ENCODE data around the gene IL12RB2. TPM values are rescaled to one million over a fixed set of nuclear protein-coding genes. Genes with fewer than 3 reads are reported as not detected.

Gene IL12RB2
- total and polyA plus RNA-seq, 2 of the 13 experiments (the other 11 are each of a cell fraction or from before 2014, with no cell fraction given) = not detected

GRCh38 chr1:67429011-67429527, 121.4 kb downstream of the IL12RB2 start (continued):
- TF ChIP-seq PRPF4 (IDR thresholded peaks at IDR 0.05; ENCODE audit: low read depth, low read length, poor library complexity, severe bottlenecking) = no peak
- TF ChIP-seq CBX2 (IDR thresholded peaks at IDR 0.05; ENCODE audit: low read depth, low read length) = no peak
- no peak for TF ChIP-seq CBX2 (CRISPR knock-in tag; IDR thresholded peaks at IDR 0.05; ENCODE audit: low read depth)
- TF ChIP-seq ZFP1 (CRISPR knock-in tag; IDR thresholded peaks at IDR 0.05) = no peak
- no peak for TF ChIP-seq SALL1 (CRISPR knock-in tag; IDR thresholded peaks at IDR 0.05)
- TF ChIP-seq ATF4 (CRISPR knock-in tag; IDR thresholded peaks at IDR 0.05) = 0 out of 4 replicates have a peak, but pooled peaks of 1 of the 2 experiments have one; percentile 20
- TF ChIP-seq ZNF230 (CRISPR knock-in tag; IDR thresholded peaks at IDR 0.05) = no peak
- TF ChIP-seq MAX (IDR thresholded peaks at IDR 0.05) = peak; percentile 73
- no peak for TF ChIP-seq FOSL1 (CRISPR knock-in tag; IDR thresholded peaks at IDR 0.05; ENCODE audit: borderline replicate concordance)
- TF ChIP-seq SOX13 (IDR thresholded peaks at IDR 0.05) = no peak
- no peak for TF ChIP-seq SOX13 (CRISPR knock-in tag; conservative IDR thresholded peaks at IDR 0.05 in 1 of 2, IDR thresholded peaks at IDR 0.05 in 1 of 2)
- TF ChIP-seq ZNF616 (CRISPR knock-in tag; IDR thresholded peaks at IDR 0.05; ENCODE audit: low read depth) = peak; percentile 24; the same call in 1 of the 2 replicates
- no peak for TF ChIP-seq TRIM22 (IDR thresholded peaks at IDR 0.05)
- no peak for TF ChIP-seq KAT7 (CRISPR knock-in tag; IDR thresholded peaks at IDR 0.05; ENCODE audit: borderline replicate concordance)
- TF ChIP-seq ZNF703 (CRISPR knock-in tag; IDR thresholded peaks at IDR 0.05; ENCODE audit: borderline replicate concordance) = no peak
- no peak for TF ChIP-seq PATZ1 (CRISPR knock-in tag; IDR thresholded peaks at IDR 0.05)
- no peak for TF ChIP-seq ZZZ3 (CRISPR knock-in tag; IDR thresholded peaks at IDR 0.05; ENCODE audit: borderline replicate concordance)
- no peak for TF ChIP-seq FOXO1 (CRISPR knock-in tag; IDR thresholded peaks at IDR 0.05)
- TF ChIP-seq JUNB (CRISPR knock-in tag; IDR thresholded peaks at IDR 0.05; ENCODE audit: borderline replicate concordance) = no peak
- peak in 1 of 2 experiments; percentile 33; a peak in 1 of 4 replicates for TF ChIP-seq POLR2A (IDR thresholded peaks at IDR 0.05; ENCODE audit: insufficient read depth in 1 of 2, low read depth in 2 of 2, low read length in 2 of 2)
- no peak for TF ChIP-seq ZNF207 (IDR thresholded peaks at IDR 0.05; ENCODE audit: borderline replicate concordance)
- TF ChIP-seq AGO2 (optimal IDR thresholded peaks at IDR 0.05; ENCODE audit: low read depth, low read length) = no peak
- TF ChIP-seq SRSF4 (IDR thresholded peaks at IDR 0.05; ENCODE audit: low read depth, low read length, poor library complexity, severe bottlenecking) = no peak
- peak; percentile 80 for TF ChIP-seq TGIF2 (CRISPR knock-in tag; IDR thresholded peaks at IDR 0.05)
- TF ChIP-seq ZFP37 (CRISPR knock-in tag; IDR thresholded peaks at IDR 0.05; ENCODE audit: borderline replicate concordance) = no peak
- TF ChIP-seq ZNF337 (CRISPR knock-in tag; IDR thresholded peaks at IDR 0.05; ENCODE audit: borderline replicate concordance, low read depth) = no peak
- peak; percentile 37; the same call in 1 of the 2 replicates for TF ChIP-seq SIN3B (IDR thresholded peaks at IDR 0.05; ENCODE audit: low read length)
- no peak for TF ChIP-seq NFATC3 (CRISPR knock-in tag; IDR thresholded peaks at IDR 0.05)
- TF ChIP-seq ZNF350 (CRISPR knock-in tag; IDR thresholded peaks at IDR 0.05; ENCODE audit: borderline replicate concordance, low read depth) = no peak
